DOHH2 (cell line): ENCODE data around the gene CDKL2.

Experiments used
- H3F3A ChIP-seq: fragments of 200-600 bp; sonication (generic), shearing (Covaris generic); 2 replicates; pipeline ENCODE4 v1.6.0; 2016; ENCODE audit warnings: antibody characterized with exemption, mild to moderate bottlenecking; ENCODE audit not compliant: control insufficient read depth, insufficient read depth
- H3K27ac ChIP-seq: fragments of 200-600 bp; sonication (generic); 2 replicates; pipeline ENCODE4 v1.5.1; 2014; ENCODE audit warnings: low read depth, mild to moderate bottlenecking, low read length, moderate library complexity
- H3K27me3 ChIP-seq: fragments of 200-600 bp; sonication (generic); 2 replicates; pipeline ENCODE4 v1.6.1; 2014; ENCODE audit warnings: mild to moderate bottlenecking, low read length, mixed read lengths; ENCODE audit not compliant: control insufficient read depth
- H3K36me3 ChIP-seq: fragments of 200-600 bp; sonication (generic); 2 replicates; pipeline ENCODE4 v1.6.1; 2014; ENCODE audit warnings: mild to moderate bottlenecking, low read length, moderate library complexity, mixed read lengths; ENCODE audit not compliant: control insufficient read depth
- H3K4me1 ChIP-seq: fragments of 200-600 bp; sonication (generic); 2 replicates; pipeline ENCODE4 v1.6.1; 2014; ENCODE audit warnings: mild to moderate bottlenecking, low read length, mixed read lengths; ENCODE audit not compliant: control insufficient read depth
- H3K4me2 ChIP-seq: fragments of 200-600 bp; sonication (generic); 2 replicates; pipeline ENCODE4 v1.6.0; 2014; ENCODE audit warnings: mild to moderate bottlenecking, low read length, moderate library complexity
- H3K4me3 ChIP-seq: fragments of 200-600 bp; sonication (generic); 2 replicates; pipeline ENCODE4 v1.5.1; 2014; ENCODE audit warnings: mild to moderate bottlenecking, low read length, mixed read lengths
- H3K79me2 ChIP-seq: fragments of 200-600 bp; sonication (generic); 2 replicates; pipeline ENCODE4 v1.6.1; 2014; ENCODE audit warnings: mild to moderate bottlenecking, low read length, mixed read lengths; ENCODE audit not compliant: control insufficient read depth
- H3K9me2 ChIP-seq: fragments of 200-600 bp; sonication (generic); replicated peaks from 2 replicates; pipeline ENCODE4 v1.6.1; 2014; ENCODE audit warnings: mild to moderate bottlenecking, low read length, mixed read lengths; ENCODE audit not compliant: control insufficient read depth
- H3K9me3 ChIP-seq: fragments of 200-600 bp; sonication (generic); 2 replicates; pipeline ENCODE4 v1.6.1; 2014; ENCODE audit warnings: antibody characterized with exemption, low read length, mixed read lengths; ENCODE audit not compliant: control insufficient read depth, insufficient read depth
- H4K20me1 ChIP-seq: fragments of 200-600 bp; sonication (generic); 2 replicates; pipeline ENCODE4 v1.6.0; 2014; ENCODE audit warnings: low read depth, mild to moderate bottlenecking, antibody characterized with exemption, low read length, moderate library complexity; ENCODE audit not compliant: control insufficient read depth, insufficient read depth
- CTCF ChIP-seq: fragments of 200-600 bp; sonication (generic); IDR thresholded peaks from one replicate; pipeline ENCODE4 v1.5.1; 2014; ENCODE audit warnings: antibody characterized with exemption, mild to moderate bottlenecking, low read depth, low read length; ENCODE audit not compliant: poor library complexity, severe bottlenecking
- EZH2phosphoT487 ChIP-seq: fragments of 200-600 bp; sonication (generic); IDR thresholded peaks from 2 replicates; pipeline ENCODE4 v1.6.1; 2017; ENCODE audit warnings: borderline replicate concordance, mild to moderate bottlenecking, antibody characterized with exemption, low read length, moderate library complexity, mixed read lengths

CDKL2 gene

DNA sequence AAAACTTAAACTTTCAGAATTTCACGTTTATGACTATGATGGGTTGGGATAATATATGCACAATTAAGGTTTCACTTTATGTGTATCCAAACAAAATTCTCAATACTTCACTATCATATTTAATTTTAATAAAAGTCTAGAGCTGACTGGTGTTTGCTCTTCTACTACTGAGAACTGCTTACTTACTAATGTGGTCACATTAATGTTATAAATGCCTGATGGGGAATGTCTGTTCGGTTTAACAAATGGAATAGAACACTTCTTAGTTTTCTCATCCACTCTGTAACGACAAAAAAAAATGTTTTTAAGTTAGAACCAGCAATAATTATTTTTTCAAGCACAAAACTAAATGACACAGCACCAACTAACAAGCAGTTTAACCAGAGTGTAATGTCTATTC, 34.3 kb downstream of the CDKL2 start:
- Histone ChIP-seq H4K20me1 (no peaks in the 10 kb centered on the region), H3K4me3 (no peak overlapping the region), H3F3A (no peaks in the 10 kb centered on the region), H3K27ac (no peak overlapping the region), H3K79me2 (no peaks in the 10 kb centered on the region), H3K9me3 (no peaks in the 10 kb centered on the region), H3K4me2 (no peak overlapping the region), H3K36me3 (no peaks in the 10 kb centered on the region), H3K9me2 (no peaks in the 10 kb centered on the region), H3K4me1 (no peaks in the 10 kb centered on the region), H3K27me3 (peaks cover 10% of the 10 kb centered on the region)
- TF ChIP-seq CTCF (no peak), EZH2phosphoT487 (no peak)

- no peaks in the 10 kb centered on the region for H3K36me3 ChIP-seq
- peaks cover 6% of the 10 kb centered on the region for H3K27me3 ChIP-seq
- H3K4me2 ChIP-seq = no peak overlapping the region
- no peaks in the 10 kb centered on the region for H3K9me2 ChIP-seq
- H3K27ac ChIP-seq = no peak overlapping the region
- TF ChIP-seq EZH2phosphoT487 = no peak
- no peak for TF ChIP-seq CTCF
- no peaks in the 10 kb centered on the region for H3F3A ChIP-seq
- H3K4me1 ChIP-seq = no peaks in the 10 kb centered on the region
- H4K20me1 ChIP-seq = no peaks in the 10 kb centered on the region
- no peaks in the 10 kb centered on the region for H3K9me3 ChIP-seq
- H3K4me3 ChIP-seq = no peak overlapping the region
- no peaks in the 10 kb centered on the region for H3K79me2 ChIP-seq
Observed at GRCh38 chr4:75593393-75593792, 36.9 kb downstream of the CDKL2 start.

DNA sequence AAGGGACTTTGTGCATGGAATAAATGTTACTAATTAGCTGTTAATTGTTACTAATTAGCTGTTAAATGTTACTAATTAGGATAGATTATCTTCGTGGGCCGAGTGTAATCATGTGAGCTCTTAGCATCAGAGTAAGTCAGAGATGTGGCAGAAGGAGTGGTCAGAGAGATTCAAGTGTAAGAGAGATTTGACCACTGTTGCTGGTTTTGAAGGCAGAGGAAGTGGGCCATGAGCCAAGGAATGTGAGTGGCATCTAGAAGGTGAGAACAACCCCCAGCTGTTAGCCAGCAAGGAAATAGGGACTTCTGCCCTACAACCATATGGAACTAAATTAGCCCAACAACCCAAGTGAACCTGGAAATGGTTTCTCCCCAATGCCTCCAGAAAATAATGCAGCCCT, 46.3 kb downstream of the CDKL2 start:
- no peaks in the 10 kb centered on the region for H4K20me1 ChIP-seq
- H3K27ac ChIP-seq = no peak overlapping the region
- no peaks in the 10 kb centered on the region for H3K79me2 ChIP-seq
- H3F3A ChIP-seq = no peaks in the 10 kb centered on the region
- H3K36me3 ChIP-seq = no peaks in the 10 kb centered on the region
- H3K4me2 ChIP-seq = no peak overlapping the region
- no peaks in the 10 kb centered on the region for H3K27me3 ChIP-seq
- TF ChIP-seq EZH2phosphoT487 = no peak
- TF ChIP-seq CTCF = no peak
- no peaks in the 10 kb centered on the region for H3K9me3 ChIP-seq
- no peak overlapping the region for H3K4me3 ChIP-seq
- H3K4me1 ChIP-seq = no peaks in the 10 kb centered on the region
- no peaks in the 10 kb centered on the region for H3K9me2 ChIP-seq

GRCh38 chr4:75567725-75568124, 62.6 kb downstream of the CDKL2 start:
- H3K79me2 ChIP-seq = no peaks in the 10 kb centered on the region
- no peak overlapping the region for H3K4me3 ChIP-seq
- H3K9me2 ChIP-seq = no peaks in the 10 kb centered on the region
- H3K4me2 ChIP-seq = no peak overlapping the region
- TF ChIP-seq CTCF (no peak), EZH2phosphoT487 (no peak)
- no peaks in the 10 kb centered on the region for H3K36me3 ChIP-seq
- H4K20me1 ChIP-seq = no peaks in the 10 kb centered on the region
- H3K27me3 ChIP-seq = peaks cover 2% of the 10 kb centered on the region; the same call in 1 of the 2 replicates
- no peaks in the 10 kb centered on the region for H3F3A ChIP-seq
- H3K4me1 ChIP-seq = no peaks in the 10 kb centered on the region
- no peak overlapping the region for H3K27ac ChIP-seq
- no peaks in the 10 kb centered on the region for H3K9me3 ChIP-seq
